ENCODE data around the gene TGDS.

TGDS gene

GRCh38 chr13:94556041-94556440, 39.9 kb downstream of the TGDS start:
- no CpG with 5 or more reads among the region's 1 CpG for WGBS (ENCODE audit: insufficient coverage, insufficient read length)
- Histone ChIP-seq H3K4me1 (ENCODE audit: control insufficient read depth, insufficient read depth, low read length) (no peaks in the 10 kb centered on the region), H3K27me3 (ENCODE audit: control insufficient read depth, insufficient read depth, low read length) (no peaks in the 10 kb centered on the region), H3K9me3 (ENCODE audit: control insufficient read depth, insufficient read depth, low read length) (no peaks in the 10 kb centered on the region), H3K4me3 (ENCODE audit: low read length) (no peak overlapping the region), H3K27ac (ENCODE audit: low read length) (no peak overlapping the region), H3K36me3 (ENCODE audit: control insufficient read depth, insufficient read depth, low read length) (no peaks in the 10 kb centered on the region)
- DNase-seq (ENCODE audit: low read depth, low spot score) = no peak

- no peaks in the 10 kb centered on the region for H3K4me1 ChIP-seq (ENCODE audit: control insufficient read depth, insufficient read depth, low read length)
- no peaks in the 10 kb centered on the region for H3K27me3 ChIP-seq (ENCODE audit: control insufficient read depth, insufficient read depth, low read length)
- no peak overlapping the region for H3K4me3 ChIP-seq (ENCODE audit: low read length)
- no peaks in the 10 kb centered on the region for H3K36me3 ChIP-seq (ENCODE audit: control insufficient read depth, insufficient read depth, low read length)
- no peaks in the 10 kb centered on the region for H3K9me3 ChIP-seq (ENCODE audit: control insufficient read depth, insufficient read depth, low read length)
- no peak overlapping the region for H3K27ac ChIP-seq (ENCODE audit: low read length)
- no CpG with 5 or more reads among the region's 4 CpGs for WGBS (ENCODE audit: insufficient coverage, insufficient read length)
- DNase-seq (ENCODE audit: low read depth, low spot score) = no peak
Observed at GRCh38 chr13:94553766-94554165, 42.2 kb downstream of the TGDS start.

DNA sequence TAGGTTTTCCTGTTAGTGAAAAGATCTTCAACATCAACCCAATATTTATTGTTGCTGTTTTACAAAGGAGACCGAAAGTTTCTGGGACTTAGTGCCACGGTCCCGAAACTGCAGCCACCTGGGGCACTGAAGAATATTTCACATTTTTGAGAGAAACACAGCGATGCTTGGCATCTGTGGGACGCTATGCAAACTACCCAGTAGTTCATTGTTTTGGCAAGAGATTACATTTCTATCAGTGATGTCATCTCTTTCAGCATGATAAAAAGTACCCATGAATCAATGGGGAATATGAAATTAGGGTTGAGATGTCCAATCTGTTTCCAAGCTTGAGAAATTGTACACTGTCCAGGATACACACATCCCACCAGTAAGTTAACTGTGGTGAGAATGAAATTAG, 43.9 kb downstream of the TGDS start:
- Histone ChIP-seq H3K4me3 (ENCODE audit: low read length) (no peak overlapping the region), H3K36me3 (ENCODE audit: control insufficient read depth, insufficient read depth, low read length) (no peaks in the 10 kb centered on the region), H3K9me3 (ENCODE audit: control insufficient read depth, insufficient read depth, low read length) (no peaks in the 10 kb centered on the region), H3K4me1 (ENCODE audit: control insufficient read depth, insufficient read depth, low read length) (no peaks in the 10 kb centered on the region), H3K27me3 (ENCODE audit: control insufficient read depth, insufficient read depth, low read length) (no peaks in the 10 kb centered on the region), H3K27ac (ENCODE audit: low read length) (no peak overlapping the region)
- no CpG with 5 or more reads among the region's 5 CpGs for WGBS (ENCODE audit: insufficient coverage, insufficient read length)
- no peak for DNase-seq (ENCODE audit: low read depth, low spot score)

DNA sequence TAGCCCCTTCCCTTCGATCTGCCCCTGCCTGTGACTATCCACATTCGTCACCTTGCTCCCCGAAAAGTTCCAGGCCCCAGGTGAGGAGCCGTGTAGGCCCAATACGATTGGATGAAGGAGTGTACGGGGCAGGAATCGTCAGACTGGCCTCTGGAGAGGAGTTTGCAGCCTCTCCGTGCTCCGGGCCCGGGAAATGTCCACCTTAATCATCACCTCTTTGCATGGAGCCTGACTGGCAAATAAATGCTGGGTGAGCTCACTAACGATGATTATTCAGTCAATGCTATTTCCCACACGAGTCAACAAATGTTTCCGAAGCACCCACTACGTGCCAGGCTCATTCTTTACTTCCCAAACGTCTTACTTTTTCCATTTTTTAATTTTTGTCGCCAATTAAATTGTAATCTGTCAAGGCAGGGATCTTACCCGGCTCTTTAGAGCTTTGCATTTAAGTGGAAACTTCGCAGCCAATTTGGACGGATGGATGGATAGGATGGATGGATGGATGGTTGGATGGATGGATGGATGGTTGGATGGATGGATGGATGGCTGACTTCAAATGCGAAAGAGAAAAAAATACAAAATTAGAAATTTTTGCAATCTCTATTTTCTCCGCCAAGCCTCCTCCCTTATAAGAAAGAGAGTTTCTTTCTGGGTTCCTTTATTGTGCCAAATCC, 45.8 kb downstream of the TGDS start:
- Histone ChIP-seq H3K27ac (ENCODE audit: low read length) (no peak overlapping the region), H3K4me3 (ENCODE audit: low read length) (peak overlapping the region; percentile 72), H3K4me1 (ENCODE audit: control insufficient read depth, insufficient read depth, low read length) (peaks cover 2% of the 10 kb centered on the region; the same call in 1 of the 2 replicates), H3K27me3 (ENCODE audit: control insufficient read depth, insufficient read depth, low read length) (no peaks in the 10 kb centered on the region), H3K36me3 (ENCODE audit: control insufficient read depth, insufficient read depth, low read length) (no peaks in the 10 kb centered on the region), H3K9me3 (ENCODE audit: control insufficient read depth, insufficient read depth, low read length) (no peaks in the 10 kb centered on the region)
- WGBS (ENCODE audit: insufficient coverage, insufficient read length) = 100% methylated on average over 1 of the region's 21 CpGs
- DNase-seq (ENCODE audit: low read depth, low spot score) = peak; percentile 18

GRCh38 chr13:94549232-94550061, 46.5 kb downstream of the TGDS start:
- peak; percentile 55 for DNase-seq (ENCODE audit: low read depth, low spot score)
- Histone ChIP-seq H3K4me3 (ENCODE audit: low read length) (peak overlapping the region; percentile 72), H3K27ac (ENCODE audit: low read length) (no peak overlapping the region), H3K4me1 (ENCODE audit: control insufficient read depth, insufficient read depth, low read length) (peaks cover 2% of the 10 kb centered on the region; the same call in 1 of the 2 replicates), H3K9me3 (ENCODE audit: control insufficient read depth, insufficient read depth, low read length) (no peaks in the 10 kb centered on the region), H3K27me3 (ENCODE audit: control insufficient read depth, insufficient read depth, low read length) (no peaks in the 10 kb centered on the region), H3K36me3 (ENCODE audit: control insufficient read depth, insufficient read depth, low read length) (no peaks in the 10 kb centered on the region)
- WGBS (ENCODE audit: insufficient coverage, insufficient read length) = no CpG with 5 or more reads among the region's 66 CpGs

DNA sequence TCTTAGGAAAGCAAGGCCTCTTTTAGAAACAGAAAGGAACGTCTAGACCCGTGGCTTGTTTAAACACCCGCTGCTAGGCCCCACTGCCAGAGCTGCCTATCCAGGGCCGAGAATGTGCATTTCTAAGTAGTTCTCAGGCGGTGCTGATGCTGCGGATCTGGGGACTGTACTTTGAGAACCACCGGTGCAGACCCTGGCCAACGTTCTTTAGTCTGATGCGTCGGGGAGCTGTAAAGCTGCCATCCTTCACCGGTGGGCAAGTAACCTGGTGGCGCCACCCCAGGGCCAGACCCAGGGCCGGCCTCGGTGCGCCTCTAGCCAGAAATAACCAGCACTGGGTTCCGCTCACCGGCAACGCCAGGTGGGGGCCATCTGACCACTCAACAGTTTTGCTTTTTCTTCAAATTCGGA, 47.1 kb downstream of the TGDS start:
- no peaks in the 10 kb centered on the region for H3K9me3 ChIP-seq (ENCODE audit: control insufficient read depth, insufficient read depth, low read length)
- H3K27me3 ChIP-seq (ENCODE audit: control insufficient read depth, insufficient read depth, low read length) = no peaks in the 10 kb centered on the region
- H3K36me3 ChIP-seq (ENCODE audit: control insufficient read depth, insufficient read depth, low read length) = no peaks in the 10 kb centered on the region
- peak; percentile 25 for DNase-seq (ENCODE audit: low read depth, low spot score)
- no CpG with 5 or more reads among the region's 19 CpGs for WGBS (ENCODE audit: insufficient coverage, insufficient read length)
- H3K4me1 ChIP-seq (ENCODE audit: control insufficient read depth, insufficient read depth, low read length) = peaks cover 2% of the 10 kb centered on the region; the same call in 1 of the 2 replicates
- no peak overlapping the region for H3K27ac ChIP-seq (ENCODE audit: low read length)
- H3K4me3 ChIP-seq (ENCODE audit: low read length) = peak overlapping the region; percentile 67; the same call in 1 of the 2 replicates

GRCh38 chr13:94548382-94548781, 47.6 kb downstream of the TGDS start:
- DNase-seq (ENCODE audit: low read depth, low spot score) = no peak
- no peaks in the 10 kb centered on the region for H3K9me3 ChIP-seq (ENCODE audit: control insufficient read depth, insufficient read depth, low read length)
- no peak overlapping the region for H3K27ac ChIP-seq (ENCODE audit: low read length)
- WGBS (ENCODE audit: insufficient coverage, insufficient read length) = no CpG with 5 or more reads among the region's 6 CpGs
- H3K36me3 ChIP-seq (ENCODE audit: control insufficient read depth, insufficient read depth, low read length) = no peaks in the 10 kb centered on the region
- H3K4me3 ChIP-seq (ENCODE audit: low read length) = peak overlapping the region; percentile 67; the same call in 1 of the 2 replicates
- H3K27me3 ChIP-seq (ENCODE audit: control insufficient read depth, insufficient read depth, low read length) = no peaks in the 10 kb centered on the region
- peaks cover 2% of the 10 kb centered on the region; the same call in 1 of the 2 replicates for H3K4me1 ChIP-seq (ENCODE audit: control insufficient read depth, insufficient read depth, low read length)

GRCh38 chr13:94546061-94546839, 49.7 kb downstream of the TGDS start:
- peaks cover 2% of the 10 kb centered on the region; the same call in 1 of the 2 replicates for H3K4me1 ChIP-seq (ENCODE audit: control insufficient read depth, insufficient read depth, low read length)
- no peaks in the 10 kb centered on the region for H3K36me3 ChIP-seq (ENCODE audit: control insufficient read depth, insufficient read depth, low read length)
- H3K27me3 ChIP-seq (ENCODE audit: control insufficient read depth, insufficient read depth, low read length) = no peaks in the 10 kb centered on the region
- H3K4me3 ChIP-seq (ENCODE audit: low read length) = no peak overlapping the region
- H3K27ac ChIP-seq (ENCODE audit: low read length) = no peak overlapping the region
- DNase-seq (ENCODE audit: low read depth, low spot score) = no peak
- WGBS (ENCODE audit: insufficient coverage, insufficient read length) = no CpG with 5 or more reads among the region's 10 CpGs
- H3K9me3 ChIP-seq (ENCODE audit: control insufficient read depth, insufficient read depth, low read length) = no peaks in the 10 kb centered on the region

DNA sequence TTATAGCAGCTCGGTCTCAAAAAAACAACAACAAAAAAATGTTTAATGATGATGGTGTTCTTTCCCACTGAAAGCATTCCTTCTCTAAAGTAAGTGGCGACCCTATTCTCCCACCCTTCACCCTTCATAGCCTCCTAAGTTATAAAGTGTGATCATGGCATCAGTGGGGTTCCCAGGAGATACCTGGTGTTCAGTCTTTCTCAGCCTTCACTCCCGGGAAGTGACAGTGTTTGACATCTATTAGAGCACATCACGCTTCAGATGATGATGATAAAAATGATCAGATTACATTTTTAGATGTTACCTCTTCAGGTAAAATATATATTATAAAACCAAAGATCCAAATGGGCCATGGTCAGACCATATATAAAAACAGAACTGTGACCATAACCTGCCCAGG, 51.0 kb downstream of the TGDS start:
- no peaks in the 10 kb centered on the region for H3K9me3 ChIP-seq (ENCODE audit: control insufficient read depth, insufficient read depth, low read length)
- no peaks in the 10 kb centered on the region for H3K36me3 ChIP-seq (ENCODE audit: control insufficient read depth, insufficient read depth, low read length)
- peaks cover 2% of the 10 kb centered on the region; the same call in 1 of the 2 replicates for H3K4me1 ChIP-seq (ENCODE audit: control insufficient read depth, insufficient read depth, low read length)
- H3K27me3 ChIP-seq (ENCODE audit: control insufficient read depth, insufficient read depth, low read length) = no peaks in the 10 kb centered on the region
- DNase-seq (ENCODE audit: low read depth, low spot score) = no peak
- no peak overlapping the region for H3K4me3 ChIP-seq (ENCODE audit: low read length)
- H3K27ac ChIP-seq (ENCODE audit: low read length) = no peak overlapping the region
- no CpG with 5 or more reads among the region's 4 CpGs for WGBS (ENCODE audit: insufficient coverage, insufficient read length)

- no peak for DNase-seq (ENCODE audit: low read depth, low spot score)
- Histone ChIP-seq H3K27me3 (ENCODE audit: control insufficient read depth, insufficient read depth, low read length) (no peaks in the 10 kb centered on the region), H3K9me3 (ENCODE audit: control insufficient read depth, insufficient read depth, low read length) (no peaks in the 10 kb centered on the region), H3K27ac (ENCODE audit: low read length) (no peak overlapping the region), H3K4me3 (ENCODE audit: low read length) (no peak overlapping the region), H3K4me1 (ENCODE audit: control insufficient read depth, insufficient read depth, low read length) (peaks cover 2% of the 10 kb centered on the region; the same call in 1 of the 2 replicates), H3K36me3 (ENCODE audit: control insufficient read depth, insufficient read depth, low read length) (no peaks in the 10 kb centered on the region)
- no CpG with 5 or more reads among the region's 6 CpGs for WGBS (ENCODE audit: insufficient coverage, insufficient read length)
Observed at GRCh38 chr13:94542917-94543316, 53.0 kb downstream of the TGDS start.

Measured in iPS DF 6.9 (cell line).